Measurements from ENCODE around the gene ARMC7. TPM values are rescaled to one million over a fixed set of nuclear protein-coding genes. Genes with fewer than 3 reads are reported as not detected.

The ARMC7 gene
- total RNA-seq, 1 experiment from 2014 or later, result 22.8 TPM

GRCh38 chr17:75077072-75077495, 32.7 kb upstream of the ARMC7 start:
- Histone ChIP-seq H3K27me3 (ENCODE audit: insufficient read depth, low read length) (no peaks in the 10 kb centered on the region), H3K4me1 (ENCODE audit: insufficient read depth, low read length) (no peaks in the 10 kb centered on the region; the same call in 1 of the 2 replicates), H2BK20ac (ENCODE audit: low read depth, low read length, poor library complexity, severe bottlenecking) (no peak overlapping the region), H3K4me2 (ENCODE audit: insufficient read depth, insufficient read length, low read length) (no peak overlapping the region), H3K27ac (ENCODE audit: insufficient read length, low read depth, low read length) (no peak overlapping the region), H3K56ac (ENCODE audit: insufficient read length, low read depth, low read length) (no peak overlapping the region), H4K20me1 (ENCODE audit: control insufficient read depth, insufficient read depth, insufficient read length) (no peaks in the 10 kb centered on the region), H3K18ac (ENCODE audit: insufficient read length, low read depth, low read length) (no peak overlapping the region), H4K91ac (ENCODE audit: insufficient read length, low read depth, low read length) (no peak overlapping the region), H2BK120ac (ENCODE audit: low read depth, low read length, poor library complexity, severe bottlenecking) (no peak overlapping the region), H3K23ac (ENCODE audit: insufficient read length, low read depth, low read length) (no peak overlapping the region), H3T11ph (ENCODE audit: low read length) (no peak overlapping the region), H2BK15ac (ENCODE audit: low read depth, low read length) (no peak overlapping the region), H3K9me3 (ENCODE audit: control insufficient read depth, low read depth, low read length) (no peaks in the 10 kb centered on the region), H3K14ac (ENCODE audit: insufficient read depth, low read length) (no peak overlapping the region; the same call in 1 of the 2 replicates), H3K79me2 (ENCODE audit: insufficient read depth, low read length) (no peaks in the 10 kb centered on the region), H3K9ac (ENCODE audit: extremely low read depth, insufficient read length, low read length) (no peak overlapping the region), H2BK12ac (ENCODE audit: insufficient read length, low read depth, low read length) (no peak overlapping the region), H4K5ac (ENCODE audit: insufficient read length, low read depth, low read length) (no peak overlapping the region), H3K79me1 (ENCODE audit: insufficient read depth, low read depth, low read length, poor library complexity, severe bottlenecking) (no peaks in the 10 kb centered on the region), H3K4ac (ENCODE audit: low read depth, low read length) (no peak overlapping the region), H2BK5ac (ENCODE audit: insufficient read length, low read length) (no peak overlapping the region), H3K23me2 (ENCODE audit: insufficient read length, low read depth, low read length, poor library complexity, severe bottlenecking) (no peaks in the 10 kb centered on the region), H4K8ac (replicated peaks; ENCODE audit: insufficient read length, low read depth, low read length) (no peak overlapping the region), H2AFZ (ENCODE audit: low read length) (no peak overlapping the region), H2AK5ac (ENCODE audit: insufficient read length, low read length) (no peak overlapping the region)
- Mint-ChIP-seq H3K27ac (no peak overlapping the region), H3K4me1 (peaks cover 22 to 26% of the 10 kb centered on the region in 2 experiments), H3K4me3 (no peak overlapping the region), H3K9me3 (no peaks in the 10 kb centered on the region; a peak in 1 of 5 replicates), H3K27me3 (ENCODE audit: low read depth) (no peaks in the 10 kb centered on the region; the same call in 1 of the 2 replicates), H3K36me3 (ENCODE audit: insufficient read depth in 1 of 3, low read depth in 3 of 3) (no peaks in the 10 kb centered on the region)
- peak; percentile 63 for DNase-seq
- no CpG with 5 or more reads among the region's 30 CpGs for WGBS (ENCODE audit: extremely low coverage, insufficient read length, low lambda C conversion rate)
- TF ChIP-seq, protein P1, sequence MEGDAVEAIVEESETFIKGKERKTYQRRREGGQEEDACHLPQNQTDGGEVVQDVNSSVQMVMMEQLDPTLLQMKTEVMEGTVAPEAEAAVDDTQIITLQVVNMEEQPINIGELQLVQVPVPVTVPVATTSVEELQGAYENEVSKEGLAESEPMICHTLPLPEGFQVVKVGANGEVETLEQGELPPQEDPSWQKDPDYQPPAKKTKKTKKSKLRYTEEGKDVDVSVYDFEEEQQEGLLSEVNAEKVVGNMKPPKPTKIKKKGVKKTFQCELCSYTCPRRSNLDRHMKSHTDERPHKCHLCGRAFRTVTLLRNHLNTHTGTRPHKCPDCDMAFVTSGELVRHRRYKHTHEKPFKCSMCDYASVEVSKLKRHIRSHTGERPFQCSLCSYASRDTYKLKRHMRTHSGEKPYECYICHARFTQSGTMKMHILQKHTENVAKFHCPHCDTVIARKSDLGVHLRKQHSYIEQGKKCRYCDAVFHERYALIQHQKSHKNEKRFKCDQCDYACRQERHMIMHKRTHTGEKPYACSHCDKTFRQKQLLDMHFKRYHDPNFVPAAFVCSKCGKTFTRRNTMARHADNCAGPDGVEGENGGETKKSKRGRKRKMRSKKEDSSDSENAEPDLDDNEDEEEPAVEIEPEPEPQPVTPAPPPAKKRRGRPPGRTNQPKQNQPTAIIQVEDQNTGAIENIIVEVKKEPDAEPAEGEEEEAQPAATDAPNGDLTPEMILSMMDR (conservative IDR thresholded peaks at IDR 0.05), result no peak
